Activated gamma-delta T cell treated with Interleukin-2 at 50 U/mL for 16 hours (primary cell): ENCODE results near the gene MAN2A2.
"Not testable (repeated sequence)": the region's sequence is repeated elsewhere in the genome, so short reads cannot be mapped to it uniquely, and the experiment has no call there.

Source experiments
- DNase-seq: peaks from one replicate; pipeline ENCODE4 v3.0.0-alpha.2; 2020

The MAN2A2 gene

GRCh38 chr15:90922712-90923322 lies 19.7 kb downstream of the MAN2A2 start:
- DNase-seq = not testable (repeated sequence)

- no peak for DNase-seq
Measured at GRCh38 chr15:90924375-90924774, 21.3 kb downstream of the MAN2A2 start.

- DNase-seq = not testable (repeated sequence)
Measured at GRCh38 chr15:90926766-90927165, 23.7 kb downstream of the MAN2A2 start.

GRCh38 chr15:90928106-90928505 lies 25.0 kb downstream of the MAN2A2 start:
- not testable (repeated sequence) for DNase-seq

GRCh38 chr15:90929246-90930019 lies 26.3 kb downstream of the MAN2A2 start:
- no peak for DNase-seq

- DNase-seq = no peak
Measured at GRCh38 chr15:90930861-90931574, 27.9 kb downstream of the MAN2A2 start.

GRCh38 chr15:90931575-90931827 lies 28.4 kb downstream of the MAN2A2 start:
- DNase-seq = no peak

- peak; percentile 90 for DNase-seq
Measured at GRCh38 chr15:90931828-90932659, 28.9 kb downstream of the MAN2A2 start, which contains the start of gene HDDC3. Gene HDDC3 (minus strand): TSS chr15:90932549. CDS start chr15:90932540, 9 bp downstream.

GRCh38 chr15:90932660-90932991 lies 29.5 kb downstream of the MAN2A2 start:
- no peak for DNase-seq

- DNase-seq = no peak
Measured at GRCh38 chr15:90933301-90933700, 30.2 kb downstream of the MAN2A2 start.

- DNase-seq = peak; percentile 85
Measured at GRCh38 chr15:90934256-90934948, 31.3 kb downstream of the MAN2A2 start.

- DNase-seq = peak; percentile 96
Measured at GRCh38 chr15:90934949-90935751, 32.0 kb downstream of the MAN2A2 start, which contains the start of gene UNC45A. Gene UNC45A (plus strand): TSS chr15:90935285. CDS start chr15:90935325, 40 bp downstream.

- DNase-seq = no peak
Measured at GRCh38 chr15:90936823-90937222, 33.7 kb downstream of the MAN2A2 start.

- DNase-seq = no peak
Measured at GRCh38 chr15:90938261-90938660, 35.2 kb downstream of the MAN2A2 start.

- DNase-seq = no peak
Measured at GRCh38 chr15:90939756-90940155, 36.7 kb downstream of the MAN2A2 start.

- DNase-seq = no peak
Measured at GRCh38 chr15:90941038-90941437, 37.9 kb downstream of the MAN2A2 start.

GRCh38 chr15:90942354-90943120 lies 39.4 kb downstream of the MAN2A2 start:
- no peak for DNase-seq

GRCh38 chr15:90945091-90945490 lies 42.0 kb downstream of the MAN2A2 start:
- DNase-seq = no peak

- DNase-seq = no peak
Measured at GRCh38 chr15:90946538-90946937, 43.4 kb downstream of the MAN2A2 start.

- DNase-seq = no peak
Measured at GRCh38 chr15:90946941-90947576, 44.0 kb downstream of the MAN2A2 start.
